ENCODE results near the gene ABI3. TPM values are rescaled to one million over a fixed set of nuclear protein-coding genes. Genes with fewer than 3 reads are reported as not detected.
"Not testable (repeated sequence)": the region's sequence is repeated elsewhere in the genome, so short reads cannot be mapped to it uniquely, and the experiment has no call there.

The ABI3 gene
- total RNA-seq = 10 to 100 TPM; 26.9 to 54.1 TPM

DNA sequence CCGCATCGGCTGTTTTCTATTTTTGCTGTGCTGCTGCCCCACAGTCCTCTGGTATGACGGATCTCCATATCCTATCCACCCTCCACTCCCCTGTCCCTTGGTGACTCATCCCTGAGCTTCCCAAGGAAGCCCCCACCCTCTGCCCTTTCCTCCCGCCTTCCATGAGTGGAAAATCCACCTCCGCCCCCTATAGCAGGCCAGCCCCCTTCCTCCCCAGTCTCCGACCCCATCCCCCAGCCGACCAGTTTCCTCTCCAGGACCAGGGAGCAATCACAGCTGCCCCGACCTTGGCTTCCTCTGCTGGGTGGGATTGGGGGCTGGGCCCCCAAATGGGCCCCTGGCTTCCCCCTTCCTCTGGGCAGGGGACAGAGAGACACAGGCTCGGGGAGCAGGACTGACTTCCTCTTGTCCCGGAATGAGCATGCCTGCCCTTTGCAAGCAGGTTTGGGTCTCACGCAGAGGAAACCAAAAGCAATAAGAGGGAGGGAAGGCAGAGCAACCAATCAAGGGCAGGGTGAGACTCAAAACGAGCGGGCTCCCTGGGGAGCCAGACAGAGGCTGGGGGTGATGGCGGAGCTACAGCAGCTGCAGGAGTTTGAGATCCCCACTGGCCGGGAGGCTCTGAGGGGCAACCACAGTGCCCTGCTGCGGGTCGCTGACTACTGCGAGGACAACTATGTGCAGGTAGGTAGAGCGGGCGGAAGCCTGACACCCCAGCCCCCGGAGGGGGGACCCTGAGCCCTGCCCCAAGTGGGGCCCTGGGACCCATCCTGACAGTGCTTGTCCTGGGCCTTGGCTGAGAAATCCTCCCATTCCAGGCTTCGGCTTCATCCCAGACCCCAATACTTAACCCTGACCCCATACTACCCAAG, at the start of gene ABI3, which contains the start of gene GNGT2:
Gene ABI3 (plus strand): TSS at position 550 of the 872 bp plus-strand sequence. CDS start 18 bp downstream, at position 568.
Gene GNGT2 (minus strand): TSS at position 417 of the 872 bp plus-strand sequence. CDS start 3,152 bp downstream, outside the sequence.
- DNase-seq (ENCODE audit: low spot score) = peak; percentile 81
- peak within 1 kb of the TSS; percentile 90 for H3K4me3 Mint-ChIP-seq
- ATAC-seq = peak; percentile 90 to 91
- peaks cover 6% of the 10 kb centered on the region for H3K36me3 Mint-ChIP-seq
- H3K27ac Mint-ChIP-seq = peak within 1 kb of the TSS; percentile 76 to 79
- no peaks in the 10 kb centered on the region for H3K27me3 Mint-ChIP-seq
- no peaks in the 10 kb centered on the region for H3K9me3 Mint-ChIP-seq
- peaks cover 62 to 67% of the 10 kb centered on the region in 2 donors for H3K4me1 Mint-ChIP-seq (ENCODE audit: low read depth in 2 of 2)

DNA sequence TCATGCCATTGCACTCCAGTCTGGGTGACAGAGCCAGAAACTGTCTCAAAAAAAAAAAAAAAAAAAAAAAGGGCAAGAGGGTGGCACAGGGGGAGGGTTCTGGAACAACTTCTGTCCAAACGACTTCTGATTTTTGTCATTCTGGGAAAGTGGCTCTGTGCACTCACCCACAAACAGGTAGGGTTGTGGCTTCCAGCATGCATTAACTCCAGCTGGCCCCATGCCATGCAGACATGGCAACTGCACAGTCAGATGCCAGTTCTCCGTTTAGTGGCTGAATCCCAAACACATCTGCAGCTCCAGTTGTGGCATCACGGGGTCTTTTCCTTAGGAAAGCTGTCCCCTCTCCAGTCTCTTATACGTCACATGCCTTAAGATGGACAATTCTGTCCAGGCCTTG, 47.6 kb upstream of the ABI3 start:
- H3K9me3 Mint-ChIP-seq = no peaks in the 10 kb centered on the region
- ATAC-seq (no peak), DNase-seq (ENCODE audit: low spot score) (no peak)
- peaks cover 30 to 40% of the 10 kb centered on the region in 2 donors for H3K27me3 Mint-ChIP-seq
- no peak overlapping the region for H3K4me3 Mint-ChIP-seq
- H3K4me1 Mint-ChIP-seq (ENCODE audit: low read depth in 2 of 2) = no peaks in the 10 kb centered on the region
- no peak overlapping the region for H3K27ac Mint-ChIP-seq
- H3K36me3 Mint-ChIP-seq = no peaks in the 10 kb centered on the region

GRCh38 chr17:49165143-49165542, 45.4 kb upstream of the ABI3 start:
- no peak overlapping the region for H3K4me3 Mint-ChIP-seq
- H3K9me3 Mint-ChIP-seq = no peaks in the 10 kb centered on the region
- no peaks in the 10 kb centered on the region for H3K4me1 Mint-ChIP-seq (ENCODE audit: low read depth in 2 of 2)
- H3K27ac Mint-ChIP-seq = no peak overlapping the region
- DNase-seq (ENCODE audit: low spot score) (no peak), ATAC-seq (no peak)
- H3K36me3 Mint-ChIP-seq = no peaks in the 10 kb centered on the region
- H3K27me3 Mint-ChIP-seq = peaks cover 33 to 44% of the 10 kb centered on the region in 2 donors

GRCh38 chr17:49168706-49169105, 41.8 kb upstream of the ABI3 start:
- no peak overlapping the region for H3K27ac Mint-ChIP-seq

GRCh38 chr17:49170216-49170615, 40.3 kb upstream of the ABI3 start:
- H3K27ac Mint-ChIP-seq = no peak overlapping the region
- H3K27me3 Mint-ChIP-seq = peaks cover 56 to 76% of the 10 kb centered on the region in 2 donors
- peaks cover 12% of the 10 kb centered on the region for H3K36me3 Mint-ChIP-seq
- peaks cover 2% of the 10 kb centered on the region for H3K9me3 Mint-ChIP-seq
- DNase-seq (ENCODE audit: low spot score) (no peak), ATAC-seq (no peak)
- no peak overlapping the region for H3K4me3 Mint-ChIP-seq
- no peaks in the 10 kb centered on the region for H3K4me1 Mint-ChIP-seq (ENCODE audit: low read depth in 2 of 2)

More at GRCh38 chr17:49168706-49169105, 41.8 kb upstream of the ABI3 start:
- Mint-ChIP-seq H3K9me3 (no peaks in the 10 kb centered on the region), H3K4me3 (no peak overlapping the region), H3K27me3 (peaks cover 51 to 67% of the 10 kb centered on the region in 2 donors), H3K4me1 (ENCODE audit: low read depth in 2 of 2) (no peaks in the 10 kb centered on the region), H3K36me3 (peaks cover 3% of the 10 kb centered on the region)
- DNase-seq (ENCODE audit: low spot score) (no peak), ATAC-seq (no peak)

- not testable (repeated sequence) for H3K27ac Mint-ChIP-seq; H3K4me3 Mint-ChIP-seq; ATAC-seq; DNase-seq (ENCODE audit: low spot score); H3K9me3 Mint-ChIP-seq; H3K4me1 Mint-ChIP-seq (ENCODE audit: low read depth in 2 of 2)
- Mint-ChIP-seq H3K27me3 (peaks cover 52 to 75% of the 10 kb centered on the region in 2 donors), H3K36me3 (peaks cover 17% of the 10 kb centered on the region)
Measured at GRCh38 chr17:49170711-49171110, 39.8 kb upstream of the ABI3 start.

DNA sequence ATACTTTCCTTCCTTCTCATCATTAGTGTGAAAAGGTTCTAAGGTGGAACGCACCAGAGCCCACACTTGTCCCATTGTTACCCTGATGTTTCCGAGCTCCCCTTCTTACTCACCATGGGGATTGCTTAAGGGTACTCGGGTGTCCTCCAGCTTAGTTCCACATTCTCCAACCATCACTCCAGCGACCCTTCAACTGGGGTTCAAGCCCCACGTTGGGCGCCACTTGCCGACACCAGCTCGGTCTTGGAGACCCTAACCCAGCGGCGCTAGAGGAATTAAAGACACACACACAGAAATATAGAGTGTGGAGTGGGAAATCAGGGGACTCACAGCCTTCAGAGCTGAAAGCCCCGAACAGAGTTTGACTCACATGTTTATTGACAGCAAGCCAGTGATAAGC, 34.5 kb upstream of the ABI3 start:
- H3K27ac Mint-ChIP-seq; H3K9me3 Mint-ChIP-seq; DNase-seq (ENCODE audit: low spot score); ATAC-seq; H3K4me1 Mint-ChIP-seq (ENCODE audit: low read depth in 2 of 2); H3K4me3 Mint-ChIP-seq: not testable (repeated sequence)
- Mint-ChIP-seq H3K36me3 (peaks cover 22% of the 10 kb centered on the region), H3K27me3 (peaks cover 26 to 35% of the 10 kb centered on the region in 2 donors)

DNA sequence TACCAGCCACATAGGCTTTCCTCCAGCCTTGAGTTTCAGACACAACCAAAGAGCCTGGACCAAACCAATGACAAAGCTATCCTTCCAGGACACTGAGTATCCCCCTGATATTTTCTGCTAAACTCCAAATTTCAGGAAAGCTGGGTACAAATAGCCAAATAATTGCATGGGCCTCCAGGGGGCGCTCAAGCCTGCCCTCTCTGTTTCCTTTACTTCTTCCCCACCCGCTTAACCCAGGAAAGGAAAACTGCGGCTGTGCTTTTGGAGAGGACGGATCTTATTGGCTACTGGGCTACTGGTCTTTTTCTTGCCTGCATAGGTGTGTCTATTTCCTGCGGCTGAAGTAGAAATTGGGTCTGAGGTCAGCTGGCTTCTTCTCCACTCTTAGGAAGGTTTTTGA, 30.2 kb upstream of the ABI3 start:
- peaks cover 4 to 5% of the 10 kb centered on the region in 2 donors for H3K4me1 Mint-ChIP-seq (ENCODE audit: low read depth in 2 of 2)
- H3K4me3 Mint-ChIP-seq = no peak overlapping the region
- ATAC-seq (peak in 1 of 2 donors; percentile 65), DNase-seq (ENCODE audit: low spot score) (peak; percentile 68)
- H3K27me3 Mint-ChIP-seq = peaks cover 3% of the 10 kb centered on the region in 2 donors
- peaks cover 20% of the 10 kb centered on the region for H3K36me3 Mint-ChIP-seq
- peaks cover 4% of the 10 kb centered on the region for H3K9me3 Mint-ChIP-seq
- H3K27ac Mint-ChIP-seq = no peak overlapping the region

- Mint-ChIP-seq H3K4me3 (no peak overlapping the region), H3K4me1 (ENCODE audit: low read depth in 2 of 2) (peaks cover 5 to 7% of the 10 kb centered on the region in 2 donors), H3K27me3 (no peaks in the 10 kb centered on the region), H3K27ac (no peak overlapping the region), H3K9me3 (no peaks in the 10 kb centered on the region), H3K36me3 (peaks cover 13% of the 10 kb centered on the region)
- DNase-seq (ENCODE audit: low spot score) (no peak), ATAC-seq (no peak)
Measured at GRCh38 chr17:49180998-49181635, 29.4 kb upstream of the ABI3 start.

DNA sequence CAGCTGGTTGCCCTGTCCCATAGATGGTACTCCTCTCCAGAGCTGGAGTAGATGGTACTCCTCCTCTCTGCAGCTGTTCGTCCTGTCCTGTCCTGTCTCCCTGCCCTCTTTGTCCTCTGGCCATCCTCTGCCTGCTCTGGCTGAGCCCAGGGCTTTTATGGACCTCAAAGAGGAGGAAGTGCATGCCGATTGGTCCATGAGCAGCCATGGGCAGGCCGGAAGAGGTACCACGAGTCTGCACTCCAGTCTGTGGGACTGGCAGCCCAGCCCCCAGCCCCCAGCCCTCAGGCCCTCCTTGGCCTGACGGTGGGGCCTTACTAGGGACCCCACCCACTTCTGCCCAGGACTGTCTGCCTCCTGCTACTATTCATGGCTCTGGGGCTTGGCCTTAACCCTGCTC, 27.2 kb upstream of the ABI3 start:
- H3K4me3 Mint-ChIP-seq = no peak overlapping the region
- no peaks in the 10 kb centered on the region for H3K27me3 Mint-ChIP-seq
- peaks cover 12% of the 10 kb centered on the region for H3K36me3 Mint-ChIP-seq
- DNase-seq (ENCODE audit: low spot score) = no peak
- no peaks in the 10 kb centered on the region for H3K9me3 Mint-ChIP-seq
- no peak for ATAC-seq
- peaks cover 5 to 7% of the 10 kb centered on the region in 2 donors for H3K4me1 Mint-ChIP-seq (ENCODE audit: low read depth in 2 of 2)
- no peak overlapping the region for H3K27ac Mint-ChIP-seq

- Mint-ChIP-seq H3K27me3 (no peaks in the 10 kb centered on the region), H3K4me1 (ENCODE audit: low read depth in 2 of 2) (peaks cover 5 to 7% of the 10 kb centered on the region in 2 donors), H3K27ac (no peak overlapping the region), H3K36me3 (peaks cover 12% of the 10 kb centered on the region), H3K9me3 (no peaks in the 10 kb centered on the region), H3K4me3 (no peak overlapping the region)
- DNase-seq (ENCODE audit: low spot score) = no peak
- ATAC-seq = no peak
Measured at GRCh38 chr17:49183801-49184200, 26.7 kb upstream of the ABI3 start.

DNA sequence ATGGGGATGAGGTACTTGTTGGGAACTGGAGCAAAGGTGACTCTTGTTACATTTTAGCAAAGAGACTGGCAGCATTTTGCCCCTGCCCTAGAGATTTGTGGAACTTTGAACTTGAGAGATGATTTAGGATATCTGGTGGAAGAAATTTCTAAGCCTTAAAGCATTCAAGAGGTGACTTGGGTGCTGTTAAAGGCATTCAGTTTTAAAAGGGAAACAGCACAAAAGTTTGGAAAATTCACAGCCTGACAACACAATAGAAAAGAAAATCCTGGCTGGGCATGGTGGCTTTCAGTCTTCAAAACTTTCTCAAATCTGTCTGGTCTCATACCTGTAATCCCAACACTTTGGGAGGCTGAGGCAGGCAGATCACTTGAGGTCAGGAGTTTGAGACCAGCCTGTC, 26.0 kb upstream of the ABI3 start:
- ATAC-seq; H3K27ac Mint-ChIP-seq; H3K4me3 Mint-ChIP-seq; H3K9me3 Mint-ChIP-seq; DNase-seq (ENCODE audit: low spot score); H3K27me3 Mint-ChIP-seq; H3K4me1 Mint-ChIP-seq (ENCODE audit: low read depth in 2 of 2): not testable (repeated sequence)
- peaks cover 12% of the 10 kb centered on the region for H3K36me3 Mint-ChIP-seq

GRCh38 chr17:49185381-49185780, 25.1 kb upstream of the ABI3 start:
- H3K4me1 Mint-ChIP-seq (ENCODE audit: low read depth in 2 of 2); H3K27ac Mint-ChIP-seq; DNase-seq (ENCODE audit: low spot score); H3K4me3 Mint-ChIP-seq; ATAC-seq; H3K9me3 Mint-ChIP-seq; H3K27me3 Mint-ChIP-seq: not testable (repeated sequence)
- H3K36me3 Mint-ChIP-seq = peaks cover 12% of the 10 kb centered on the region

DNA sequence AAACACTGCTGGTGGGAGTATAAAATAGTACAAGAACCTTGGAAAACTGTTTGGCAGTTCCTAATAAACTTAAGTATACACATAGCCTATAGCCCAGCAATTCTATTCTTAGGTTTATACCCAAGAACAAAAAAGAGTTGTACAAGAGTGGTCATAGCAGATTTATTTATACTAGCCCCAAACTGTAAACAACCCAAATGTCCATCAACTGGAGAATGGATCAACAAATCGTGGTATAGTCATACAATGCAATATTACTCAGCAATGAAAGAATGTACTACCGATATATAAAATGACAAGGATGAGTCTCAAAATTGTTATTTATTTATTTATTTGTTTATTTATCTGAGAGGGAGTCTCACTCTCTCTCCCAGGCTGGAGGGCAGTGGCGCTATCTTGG, 23.2 kb upstream of the ABI3 start:
- Mint-ChIP-seq H3K36me3 (peaks cover 12% of the 10 kb centered on the region), H3K4me3 (no peak overlapping the region), H3K9me3 (no peaks in the 10 kb centered on the region), H3K4me1 (ENCODE audit: low read depth in 2 of 2) (peaks cover 21 to 24% of the 10 kb centered on the region in 2 donors), H3K27me3 (no peaks in the 10 kb centered on the region), H3K27ac (no peak overlapping the region)
- ATAC-seq = no peak
- no peak for DNase-seq (ENCODE audit: low spot score)
